Esophagus squamous epithelium (tissue), 5 donors: ENCODE data around the gene LPP. TPM values are rescaled to one million over a fixed set of nuclear protein-coding genes. Genes with fewer than 3 reads are reported as not detected.

Source experiments
- DNase-seq: peaks from one replicate; lab custom pipeline; 2025; lab: John Stamatoyannopoulos, UW
- H3K27ac ChIP-seq, 4 donors: fragments of 200-600 bp; sonication (generic); one replicate each; pipeline ENCODE4 v1.5.1; 2016 to 2019; ENCODE audit warnings: mild to moderate bottlenecking in 1 of 4
- H3K27me3 ChIP-seq, 4 donors: fragments of 200-600 bp; sonication (generic); 1 replicate in 3 of 4; 2 replicates in 1 of 4; pipeline versions ENCODE4 v1.5.1 to v1.6.0; 2017 to 2021; ENCODE audit warnings: antibody characterized with exemption in 1 of 4
- H3K36me3 ChIP-seq, 3 donors: fragments of 200-600 bp; sonication (generic); one replicate each; pipeline ENCODE4 v1.5.1; 2016 to 2019
- H3K4me1 ChIP-seq, 3 donors: fragments of 200-600 bp; sonication (generic); one replicate each; pipeline ENCODE4 v1.5.1; 2017 to 2019
- H3K4me3 ChIP-seq, 4 donors: fragments of 200-600 bp; sonication (generic); 1 replicate in 3 of 4; 2 replicates in 1 of 4; pipeline ENCODE4 v1.5.1; 2016 to 2019; ENCODE audit warnings: mild to moderate bottlenecking in 2 of 4, moderate library complexity in 1 of 4
- H3K9me3 ChIP-seq, 3 donors: fragments of 200-600 bp; sonication (generic); one replicate each; pipeline ENCODE4 v1.5.1; 2016 to 2019
- CTCF ChIP-seq, 6 experiments: fragments of 450-650 bp in 4 of 6; fragments of 200-600 bp in 2 of 6; sonication (generic) in 2 of 6; IDR thresholded peaks; one replicate each; pipeline ENCODE4 v1.5.1; 2016 to 2019; ENCODE audit warnings: antibody characterized with exemption in 6 of 6, mild to moderate bottlenecking in 4 of 6, moderate library complexity in 4 of 6
- POLR2A ChIP-seq, 4 donors: fragments of 450-650 bp; IDR thresholded peaks; one replicate each; pipeline ENCODE4 v1.6.1; 2017; ENCODE audit warnings: antibody characterized with exemption in 4 of 4, mild to moderate bottlenecking in 4 of 4, moderate library complexity in 3 of 4
- WGBS, 2 donors: methylation state at CpG; one replicate each; pipeline ENCODE4 v1.1.5; 2018; 5-methylcytosine and 5-hydroxymethylcytosine counted together
- intact Hi-C: fragments of 100-400 bp; cut with DNase I; formaldehyde crosslinking; loops from one replicate; pipeline ENCODE4 v1.15.0; 2022
- total RNA-seq, 4 donors: library from RNA; depleted of rRNA; stranded (reverse); fragments of >200 nt; gene quantifications; one replicate each; pipeline ENCODE4 v1.1.0, GENCODE V29; 2016
- donor health status: DM: yes; HTN: yes; CAD: no.

Gene LPP
- total RNA-seq, 4 donors from 2014 or later, result 41.4 to 369 (median 97.3) TPM

- TF ChIP-seq POLR2A (IDR thresholded peaks at IDR 0.05) (no peak), CTCF (IDR thresholded peaks at IDR 0.05) (no peak)
- intact Hi-C loops, result no loop called here
- Histone ChIP-seq H3K36me3 (peaks cover 0 to 26% (median 0%) of the 10 kb centered on the region in 3 donors), H3K4me3 (no peak overlapping the region), H3K27ac (no peak overlapping the region), H3K27me3 (no peaks in the 10 kb centered on the region), H3K9me3 (no peaks in the 10 kb centered on the region), H3K4me1 (peaks cover 0 to 26% (median 0%) of the 10 kb centered on the region in 3 donors)
- 46 to 59% methylated on average over 1 of the region's 1 CpG for WGBS, 2 donors
- no peak for DNase-seq
Measured at GRCh38 chr3:188403404-188403803, 249.4 kb downstream of the LPP start.

- intact Hi-C loops, result no loop called here
Measured at GRCh38 chr3:188404124-188404523, 250.2 kb downstream of the LPP start.

GRCh38 chr3:188404701-188405100 is 250.7 kb downstream of the LPP start:
- DNase-seq, result no peak
- WGBS, 2 donors, result 80 to 100% methylated on average over 1 to 3 of the region's 4 CpGs
- Histone ChIP-seq H3K4me3 (no peak overlapping the region), H3K36me3 (peaks cover 0 to 35% (median 0%) of the 10 kb centered on the region in 3 donors), H3K4me1 (peaks cover 0 to 17% (median 0%) of the 10 kb centered on the region in 3 donors), H3K27me3 (no peaks in the 10 kb centered on the region), H3K9me3 (no peaks in the 10 kb centered on the region), H3K27ac (no peak overlapping the region)
- TF ChIP-seq CTCF (IDR thresholded peaks at IDR 0.05), result no peak
- intact Hi-C loops, result no loop called here

More at GRCh38 chr3:188404124-188404523, 250.2 kb downstream of the LPP start:
- 90 to 98% methylated on average over 3 to 4 of the region's 4 CpGs for WGBS, 2 donors
- DNase-seq, result no peak
- H3K36me3 ChIP-seq, result peaks cover 0 to 33% (median 0%) of the 10 kb centered on the region in 3 donors
- no peaks in the 10 kb centered on the region for H3K9me3 ChIP-seq
- H3K4me3 ChIP-seq, result no peak overlapping the region
- no peaks in the 10 kb centered on the region for H3K27me3 ChIP-seq
- TF ChIP-seq POLR2A (IDR thresholded peaks at IDR 0.05) (no peak), CTCF (IDR thresholded peaks at IDR 0.05) (no peak)
- H3K4me1 ChIP-seq, result peaks cover 0 to 23% (median 0%) of the 10 kb centered on the region in 3 donors
- no peak overlapping the region for H3K27ac ChIP-seq

GRCh38 chr3:188407158-188407880 is 253.4 kb downstream of the LPP start:
- no peaks in the 10 kb centered on the region for H3K27me3 ChIP-seq
- H3K36me3 ChIP-seq, result peaks cover 0 to 35% (median 0%) of the 10 kb centered on the region in 3 donors
- no peak for DNase-seq
- WGBS, 2 donors, result 75 to 83% methylated on average over 5 to 6 of the region's 6 CpGs
- H3K9me3 ChIP-seq, result no peaks in the 10 kb centered on the region
- TF ChIP-seq POLR2A (IDR thresholded peaks at IDR 0.05) (no peak), CTCF (IDR thresholded peaks at IDR 0.05) (no peak)
- H3K27ac ChIP-seq, result no peak overlapping the region
- no peaks in the 10 kb centered on the region for H3K4me1 ChIP-seq
- H3K4me3 ChIP-seq, result no peak overlapping the region
- intact Hi-C loops, result no loop called here

GRCh38 chr3:188408831-188409230 is 254.9 kb downstream of the LPP start:
- WGBS, 2 donors, result 82 to 83% methylated on average over 3 of the region's 3 CpGs
- DNase-seq, result no peak
- Histone ChIP-seq H3K4me3 (no peak overlapping the region), H3K27ac (no peak overlapping the region), H3K9me3 (no peaks in the 10 kb centered on the region), H3K36me3 (peaks cover 0 to 35% (median 0%) of the 10 kb centered on the region in 3 donors), H3K27me3 (no peaks in the 10 kb centered on the region), H3K4me1 (no peaks in the 10 kb centered on the region)
- TF ChIP-seq POLR2A (IDR thresholded peaks at IDR 0.05), result no peak
- intact Hi-C loops, result no loop called here
